SK-N-SH treated with all-trans-retinoic acid at 6 μM for 48 hours (cell line): ENCODE measurements around the gene ZNF462.

Experiments used
- ATAC-seq: fragments of 200-7000 bp; cut with Tn5 transposase; 3 replicates; pipeline ENCODE4 v1.9.1; 2020; ENCODE audit warnings: mild to moderate bottlenecking, moderate library complexity
- ARNTL ChIP-seq: fragments of 450-650 bp; formaldehyde crosslinking; IDR thresholded peaks from 2 replicates; pipeline ENCODE4 v1.5.0; 2020; ENCODE audit warnings: low read depth, mild to moderate bottlenecking, moderate library complexity, borderline replicate concordance
- CSDC2 ChIP-seq: fragments of 250-450 bp; sonication (Bioruptor Pico); IDR thresholded peaks from 2 replicates; pipeline ENCODE4 v1.5.0; 2020; ENCODE audit warnings: mild to moderate bottlenecking, moderate library complexity
- CSRNP3 ChIP-seq: fragments of 250-450 bp; sonication (Bioruptor Pico); IDR thresholded peaks from 2 replicates; pipeline ENCODE4 v1.5.1; 2021; ENCODE audit warnings: mild to moderate bottlenecking, moderate library complexity
- ESRRG ChIP-seq: fragments of 250-450 bp; sonication (Bioruptor Pico); IDR thresholded peaks from 2 replicates; pipeline ENCODE4 v1.6.1; 2021; ENCODE audit warnings: mild to moderate bottlenecking
- GLIS3 ChIP-seq: fragments of 250-450 bp; sonication (Bioruptor Pico); IDR thresholded peaks from 2 replicates; pipeline ENCODE4 v1.5.0; 2020; ENCODE audit warnings: mild to moderate bottlenecking, moderate library complexity
- ISL1 ChIP-seq: fragments of 250-450 bp; sonication (Bioruptor Pico); IDR thresholded peaks from 2 replicates; pipeline ENCODE4 v2.1.2; 2022; ENCODE audit warnings: mild to moderate bottlenecking, moderate library complexity
- OSR1 ChIP-seq: fragments of 250-450 bp; sonication (Bioruptor Pico); IDR thresholded peaks from 2 replicates; pipeline ENCODE4 v1.8.0; 2022; ENCODE audit warnings: moderate library complexity, mild to moderate bottlenecking, inconsistent platforms
- PATZ1 ChIP-seq: fragments of 250-450 bp; sonication (Bioruptor Pico); IDR thresholded peaks from 2 replicates; pipeline ENCODE4 v1.8.0; 2020; ENCODE audit warnings: mild to moderate bottlenecking, moderate library complexity, borderline replicate concordance
- POU6F1 ChIP-seq: fragments of 250-450 bp; sonication (Bioruptor Pico); IDR thresholded peaks from 2 replicates; pipeline ENCODE4 v1.8.0; 2021; ENCODE audit warnings: low read depth, mild to moderate bottlenecking, moderate library complexity, borderline replicate concordance
- PPARA ChIP-seq: fragments of 250-450 bp; sonication (Bioruptor Pico); IDR thresholded peaks from 2 replicates; pipeline ENCODE4 v1.5.0; 2020; ENCODE audit warnings: mild to moderate bottlenecking, borderline replicate concordance
- RARB ChIP-seq: fragments of 250-450 bp; sonication (Bioruptor Pico); IDR thresholded peaks from 2 replicates; pipeline ENCODE4 v1.8.0; 2021; ENCODE audit warnings: mild to moderate bottlenecking, moderate library complexity
- SNAI2 ChIP-seq: fragments of 250-450 bp; sonication (Bioruptor Pico); IDR thresholded peaks from 2 replicates; pipeline ENCODE4 v1.5.0; 2020; ENCODE audit warnings: mild to moderate bottlenecking, moderate library complexity
- TCF4 ChIP-seq: fragments of 250-450 bp; sonication (Bioruptor Pico); IDR thresholded peaks from 2 replicates; pipeline ENCODE4 v1.8.0; 2021; ENCODE audit warnings: mild to moderate bottlenecking, moderate library complexity, borderline replicate concordance
- TSHZ2 ChIP-seq: fragments of 250-450 bp; sonication (Bioruptor Pico); IDR thresholded peaks from 2 replicates; pipeline ENCODE4 v1.5.0; 2020; ENCODE audit warnings: mild to moderate bottlenecking, moderate library complexity
- ZC3H10 ChIP-seq: fragments of 250-450 bp; sonication (Bioruptor Pico); IDR thresholded peaks from 2 replicates; pipeline ENCODE4 v1.5.1; 2021; ENCODE audit warnings: mild to moderate bottlenecking, moderate library complexity
- ZFP3 ChIP-seq: fragments of 250-450 bp; sonication (Bioruptor Pico); IDR thresholded peaks from 2 replicates; pipeline ENCODE4 v1.5.0; 2020; ENCODE audit warnings: mild to moderate bottlenecking, moderate library complexity
- ZFP30 ChIP-seq: fragments of 450-650 bp; formaldehyde crosslinking; IDR thresholded peaks from 2 replicates; pipeline ENCODE4 v1.5.0; 2022; ENCODE audit warnings: mild to moderate bottlenecking, moderate library complexity
- ZNF565 ChIP-seq: fragments of 450-650 bp; formaldehyde crosslinking; conservative IDR thresholded peaks from 2 replicates; pipeline ENCODE4 v1.5.0; 2020; ENCODE audit warnings: low read depth, mild to moderate bottlenecking, moderate library complexity
- ZNF70 ChIP-seq: fragments of 450-650 bp; formaldehyde crosslinking; IDR thresholded peaks from 2 replicates; pipeline ENCODE4 v1.5.0; 2020; ENCODE audit warnings: mild to moderate bottlenecking, moderate library complexity
- ZNF8 ChIP-seq: fragments of 450-650 bp; formaldehyde crosslinking; IDR thresholded peaks from 2 replicates; pipeline ENCODE4 v1.5.0; 2020; ENCODE audit warnings: mild to moderate bottlenecking, moderate library complexity
- TF ChIP-seq, protein P1 (sequence below): fragments of 250-450 bp; sonication (Bioruptor Pico); IDR thresholded peaks from 2 replicates; pipeline ENCODE4 v1.5.1; 2020; ENCODE audit warnings: low read depth, mild to moderate bottlenecking, moderate library complexity

The ZNF462 gene

GRCh38 chr9:106931466-106931865, 68.5 kb downstream of the ZNF462 start:
- no peak for ATAC-seq
- TF ChIP-seq CSDC2 (CRISPR knock-in tag) (no peak), POU6F1 (CRISPR knock-in tag) (no peak), ZFP30 (CRISPR knock-in tag) (no peak), ZNF70 (no peak), TCF4 (no peak), PPARA (CRISPR knock-in tag) (no peak), ARNTL (CRISPR knock-in tag) (no peak), CSRNP3 (no peak), SNAI2 (CRISPR knock-in tag) (no peak), TSHZ2 (CRISPR knock-in tag) (no peak), RARB (CRISPR knock-in tag) (no peak), ZFP3 (CRISPR knock-in tag) (no peak), ZNF8 (no peak), GLIS3 (CRISPR knock-in tag) (no peak), OSR1 (CRISPR knock-in tag) (no peak), PATZ1 (CRISPR knock-in tag) (no peak)
- TF ChIP-seq, protein P1, sequence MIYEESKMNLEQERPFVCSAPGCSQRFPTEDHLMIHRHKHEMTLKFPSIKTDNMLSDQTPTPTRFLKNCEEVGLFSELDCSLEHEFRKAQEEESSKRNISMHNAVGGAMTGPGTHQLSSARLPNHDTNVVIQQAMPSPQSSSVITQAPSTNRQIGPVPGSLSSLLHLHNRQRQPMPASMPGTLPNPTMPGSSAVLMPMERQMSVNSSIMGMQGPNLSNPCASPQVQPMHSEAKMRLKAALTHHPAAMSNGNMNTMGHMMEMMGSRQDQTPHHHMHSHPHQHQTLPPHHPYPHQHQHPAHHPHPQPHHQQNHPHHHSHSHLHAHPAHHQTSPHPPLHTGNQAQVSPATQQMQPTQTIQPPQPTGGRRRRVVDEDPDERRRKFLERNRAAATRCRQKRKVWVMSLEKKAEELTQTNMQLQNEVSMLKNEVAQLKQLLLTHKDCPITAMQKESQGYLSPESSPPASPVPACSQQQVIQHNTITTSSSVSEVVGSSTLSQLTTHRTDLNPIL, result no peak

GRCh38 chr9:106932178-106932577, 69.2 kb downstream of the ZNF462 start:
- ATAC-seq, result no peak
- TF ChIP-seq ZNF565 (CRISPR knock-in tag), result no peak
- TF ChIP-seq RARB (CRISPR knock-in tag), result no peak
- no peak for TF ChIP-seq GLIS3 (CRISPR knock-in tag)
- no peak for TF ChIP-seq ZNF70
- TF ChIP-seq ZFP3 (CRISPR knock-in tag), result no peak
- no peak for TF ChIP-seq CSDC2 (CRISPR knock-in tag)
- TF ChIP-seq OSR1 (CRISPR knock-in tag), result no peak
- TF ChIP-seq SNAI2 (CRISPR knock-in tag), result no peak
- no peak for TF ChIP-seq ISL1 (CRISPR knock-in tag)
- no peak for TF ChIP-seq ZC3H10
- no peak for TF ChIP-seq PATZ1 (CRISPR knock-in tag)
- no peak for TF ChIP-seq TSHZ2 (CRISPR knock-in tag)
- TF ChIP-seq ESRRG, result no peak
- TF ChIP-seq, protein P1, result no peak
- TF ChIP-seq, all 23 proteins: peak for 0
